ENCODE data around the gene CLCN5.

- TF ChIP-seq POLR2A (IDR thresholded peaks at IDR 0.05) (no peak), CTCF (IDR thresholded peaks at IDR 0.05 in 4 of 5, conservative IDR thresholded peaks at IDR 0.05 in 1 of 5) (no peak)
Measured at GRCh38 chrX:49921109-49921508, 1.3 kb upstream of the CLCN5 start.

All from gastrocnemius medialis (tissue), 4 donors.